ENCODE measurements around the gene ERBB4. TPM values are rescaled to one million over a fixed set of nuclear protein-coding genes. Genes with fewer than 3 reads are reported as not detected.

The ERBB4 gene
- total RNA-seq, 1 experiment from 2014 or later = 0.04 TPM

DNA sequence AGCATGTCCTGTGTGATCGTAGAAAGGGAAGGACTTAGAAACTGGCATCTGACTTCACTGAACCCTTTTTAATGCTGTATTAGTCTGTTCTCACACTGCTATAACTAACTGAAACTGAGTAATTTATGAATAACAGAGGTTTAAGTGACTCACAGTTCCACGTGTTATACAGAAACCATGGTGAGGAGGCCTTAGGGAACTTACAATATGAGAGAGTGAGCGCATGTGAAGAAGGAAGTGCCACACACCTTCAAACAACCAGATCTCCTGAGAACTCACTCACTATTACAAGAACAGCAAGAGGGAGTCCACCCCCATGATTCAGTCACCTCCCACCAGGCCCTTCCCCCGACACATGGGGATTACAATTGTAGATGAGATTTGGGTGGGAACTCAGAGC, 1170.9 kb downstream of the ERBB4 start:
- H3K27me3 ChIP-seq (ENCODE audit: insufficient read depth, low read length) = no peaks in the 10 kb centered on the region
- no peak overlapping the region for H2AK5ac ChIP-seq (ENCODE audit: insufficient read length, low read length)
- TF ChIP-seq CTCF (conservative IDR thresholded peaks at IDR 0.05) = no peak
- no peak overlapping the region for H3K9ac ChIP-seq (ENCODE audit: extremely low read depth, insufficient read length, low read length)
- peaks cover 10% of the 10 kb centered on the region; the same call in 1 of the 2 replicates for H3K4me1 ChIP-seq (ENCODE audit: insufficient read depth, low read length)
- no peak overlapping the region for H3K23ac ChIP-seq (ENCODE audit: insufficient read length, low read depth, low read length)
- Mint-ChIP-seq H3K9me3 (peaks cover 12% of the 10 kb centered on the region in 2 experiments), H3K27ac (no peak overlapping the region), H3K4me3 (no peak overlapping the region), H3K4me1 (peaks cover 26 to 36% of the 10 kb centered on the region in 2 experiments), H3K27me3 (ENCODE audit: low read depth) (no peaks in the 10 kb centered on the region), H3K36me3 (ENCODE audit: insufficient read depth in 1 of 3, low read depth in 3 of 3) (peaks cover 7 to 20% (median 12%) of the 10 kb centered on the region in 3 experiments)
- no peak overlapping the region for H3K18ac ChIP-seq (ENCODE audit: insufficient read length, low read depth, low read length)
- H2AFZ ChIP-seq (ENCODE audit: low read length) = no peak overlapping the region
- no peak overlapping the region for H2BK120ac ChIP-seq (ENCODE audit: low read depth, low read length, poor library complexity, severe bottlenecking)
- no peak overlapping the region for H2BK15ac ChIP-seq (ENCODE audit: low read depth, low read length)
- no peak overlapping the region for H3T11ph ChIP-seq (ENCODE audit: low read length)
- no peak overlapping the region for H3K4me2 ChIP-seq (ENCODE audit: insufficient read depth, insufficient read length, low read length)
- H2BK12ac ChIP-seq (ENCODE audit: insufficient read length, low read depth, low read length) = no peak overlapping the region
- H4K8ac ChIP-seq (replicated peaks; ENCODE audit: insufficient read length, low read depth, low read length) = no peak overlapping the region
- no peak overlapping the region for H3K4ac ChIP-seq (ENCODE audit: low read depth, low read length)
- H4K20me1 ChIP-seq (ENCODE audit: control insufficient read depth, insufficient read depth, insufficient read length) = no peaks in the 10 kb centered on the region
- H3K14ac ChIP-seq (ENCODE audit: insufficient read depth, low read length) = no peak overlapping the region
- no peaks in the 10 kb centered on the region for H3K79me2 ChIP-seq (ENCODE audit: insufficient read depth, low read length)
- no peaks in the 10 kb centered on the region for H3K9me3 ChIP-seq (ENCODE audit: control insufficient read depth, low read depth, low read length)
- H2BK5ac ChIP-seq (ENCODE audit: insufficient read length, low read length) = no peak overlapping the region
- no peaks in the 10 kb centered on the region for H3K79me1 ChIP-seq (ENCODE audit: insufficient read depth, low read depth, low read length, poor library complexity, severe bottlenecking)
- no peak overlapping the region for H2BK20ac ChIP-seq (ENCODE audit: low read depth, low read length, poor library complexity, severe bottlenecking)
- H3K23me2 ChIP-seq (ENCODE audit: insufficient read length, low read depth, low read length, poor library complexity, severe bottlenecking) = no peaks in the 10 kb centered on the region
- no peak overlapping the region for H3K27ac ChIP-seq (ENCODE audit: insufficient read length, low read depth, low read length)
- H3K56ac ChIP-seq (ENCODE audit: insufficient read length, low read depth, low read length) = no peak overlapping the region
- WGBS (ENCODE audit: extremely low coverage, insufficient read length, low lambda C conversion rate) = no CpG with 5 or more reads among the region's 4 CpGs
- no peak overlapping the region for H4K5ac ChIP-seq (ENCODE audit: insufficient read length, low read depth, low read length)
- DNase-seq = no peak
- H4K91ac ChIP-seq (ENCODE audit: insufficient read length, low read depth, low read length) = no peak overlapping the region

Measured in H9 (cell line).